H9 (cell line): ENCODE measurements around the gene YEATS4. TPM values are rescaled to one million over a fixed set of nuclear protein-coding genes. Genes with fewer than 3 reads are reported as not detected.

Experiments
- DNase-seq: peaks from one replicate; pipeline ENCODE4 v3.0.0-alpha.2; 2017
- H2AFZ ChIP-seq: one replicate; pipeline ENCODE4 v1.6.1; 2013; ENCODE audit warnings: mild to moderate bottlenecking, low read length, control low read depth, moderate library complexity
- H2AK5ac ChIP-seq: 2 replicates; pipeline ENCODE4 v1.6.1; 2013; ENCODE audit warnings: low read length, control low read depth, mixed read lengths; ENCODE audit not compliant: insufficient read length
- H2BK120ac ChIP-seq: one replicate; pipeline ENCODE4 v1.6.1; 2013; ENCODE audit warnings: low read depth, mild to moderate bottlenecking, low read length, control low read depth, inconsistent platforms; ENCODE audit not compliant: poor library complexity, severe bottlenecking
- H2BK12ac ChIP-seq: 2 replicates; pipeline ENCODE4 v1.6.1; 2013; ENCODE audit warnings: low read length, control low read depth, mixed read lengths, low read depth; ENCODE audit not compliant: insufficient read length
- H2BK15ac ChIP-seq: 2 replicates; pipeline ENCODE4 v1.6.1; 2013; ENCODE audit warnings: low read depth, low read length, control low read depth
- H2BK20ac ChIP-seq: one replicate; pipeline ENCODE4 v1.6.1; 2013; ENCODE audit warnings: low read depth, mild to moderate bottlenecking, low read length, control low read depth, inconsistent platforms; ENCODE audit not compliant: poor library complexity, severe bottlenecking
- H2BK5ac ChIP-seq: 2 replicates; pipeline ENCODE4 v1.6.1; 2013; ENCODE audit warnings: low read length, control low read depth, mixed read lengths; ENCODE audit not compliant: insufficient read length
- H3K14ac ChIP-seq: 2 replicates; pipeline ENCODE4 v1.6.1; 2013; ENCODE audit warnings: low read length, control low read depth; ENCODE audit not compliant: insufficient read depth
- H3K18ac ChIP-seq: 2 replicates; pipeline ENCODE4 v1.6.1; 2013; ENCODE audit warnings: low read depth, mild to moderate bottlenecking, mixed read lengths, low read length, control low read depth; ENCODE audit not compliant: insufficient read length
- H3K23ac ChIP-seq: 2 replicates; pipeline ENCODE4 v1.6.1; 2013; ENCODE audit warnings: low read length, control low read depth, mixed read lengths, low read depth; ENCODE audit not compliant: insufficient read length
- H3K23me2 ChIP-seq: 2 replicates; pipeline ENCODE4 v1.6.1; 2013; ENCODE audit warnings: low read depth, mild to moderate bottlenecking, mixed read lengths, low read length, control low read depth; ENCODE audit not compliant: insufficient read length, poor library complexity, severe bottlenecking
- H3K27ac ChIP-seq: 2 replicates; pipeline ENCODE4 v1.5.1; 2013; ENCODE audit warnings: low read length, control low read depth, mixed read lengths, low read depth; ENCODE audit not compliant: insufficient read length
- H3K27me3 ChIP-seq: 2 replicates; pipeline ENCODE4 v1.6.1; 2013; ENCODE audit warnings: low read length, control low read depth, inconsistent platforms; ENCODE audit not compliant: insufficient read depth
- H3K4ac ChIP-seq: 2 replicates; pipeline ENCODE4 v1.6.1; 2013; ENCODE audit warnings: low read depth, mild to moderate bottlenecking, control low read depth, inconsistent platforms, low read length, moderate library complexity
- H3K4me1 ChIP-seq: 2 replicates; pipeline ENCODE4 v1.6.1; 2013; ENCODE audit warnings: low read length, control low read depth, inconsistent platforms; ENCODE audit not compliant: insufficient read depth
- H3K4me2 ChIP-seq: 2 replicates; pipeline ENCODE4 v1.6.1; 2013; ENCODE audit warnings: low read length, control low read depth, mixed read lengths; ENCODE audit not compliant: insufficient read length, insufficient read depth
- H3K56ac ChIP-seq: 2 replicates; pipeline ENCODE4 v1.6.1; 2013; ENCODE audit warnings: low read depth, mild to moderate bottlenecking, mixed read lengths, low read length, control low read depth; ENCODE audit not compliant: insufficient read length
- H3K79me1 ChIP-seq: 2 replicates; pipeline ENCODE4 v1.6.1; 2013; ENCODE audit warnings: low read depth, mild to moderate bottlenecking, moderate library complexity, low read length, control low read depth, inconsistent platforms; ENCODE audit not compliant: insufficient read depth, poor library complexity, severe bottlenecking
- H3K79me2 ChIP-seq: 2 replicates; pipeline ENCODE4 v1.6.1; 2013; ENCODE audit warnings: low read length, control low read depth, inconsistent platforms; ENCODE audit not compliant: insufficient read depth
- H3K9ac ChIP-seq: 2 replicates; pipeline ENCODE4 v1.6.1; 2013; ENCODE audit warnings: low read length, control low read depth, mixed read lengths; ENCODE audit not compliant: insufficient read length; ENCODE audit errors: extremely low read depth
- H3K9me3 ChIP-seq: one replicate; pipeline ENCODE4 v1.6.1; 2013; ENCODE audit warnings: low read depth, low read length, inconsistent platforms; ENCODE audit not compliant: control insufficient read depth
- H3T11ph ChIP-seq: one replicate; pipeline ENCODE4 v1.6.1; 2013; ENCODE audit warnings: mild to moderate bottlenecking, low read length, control low read depth, inconsistent platforms
- H4K20me1 ChIP-seq: one replicate; pipeline ENCODE4 v1.6.1; 2013; ENCODE audit not compliant: control insufficient read depth, insufficient read length, insufficient read depth
- H4K5ac ChIP-seq: 2 replicates; pipeline ENCODE4 v1.6.1; 2013; ENCODE audit warnings: low read depth, mild to moderate bottlenecking, mixed read lengths, low read length, control low read depth; ENCODE audit not compliant: insufficient read length
- H4K8ac ChIP-seq: replicated peaks from 2 replicates; pipeline ENCODE4 v1.6.1; 2013; ENCODE audit warnings: low read length, control low read depth, mixed read lengths, low read depth; ENCODE audit not compliant: insufficient read length
- H4K91ac ChIP-seq: 2 replicates; pipeline ENCODE4 v1.6.1; 2013; ENCODE audit warnings: low read depth, mild to moderate bottlenecking, moderate library complexity, mixed read lengths, low read length, control low read depth; ENCODE audit not compliant: insufficient read length
- H3K27ac Mint-ChIP-seq, 3 experiments: 2 replicates in 2 of 3; 3 replicates in 1 of 3; pipeline ENCODE4 v1.8.0; 2020 to 2021; ENCODE audit warnings: mixed read lengths in 3 of 3, mild to moderate bottlenecking in 1 of 3, moderate library complexity in 1 of 3
- H3K27me3 Mint-ChIP-seq: 2 replicates; pipeline ENCODE4 v1.8.0; 2021; ENCODE audit warnings: low read depth, mild to moderate bottlenecking, moderate library complexity, mixed read lengths
- H3K36me3 Mint-ChIP-seq, 3 experiments: 2 replicates in 2 of 3; 3 replicates in 1 of 3; pipeline ENCODE4 v1.8.0; 2020 to 2021; ENCODE audit warnings: low read depth in 3 of 3, mixed read lengths in 3 of 3; ENCODE audit not compliant: insufficient read depth in 1 of 3
- H3K4me1 Mint-ChIP-seq, 2 experiments: 2 replicates each; pipeline ENCODE4 v1.8.0; 2020; ENCODE audit warnings: mixed read lengths in 2 of 2
- H3K4me3 Mint-ChIP-seq, 2 experiments: 2 replicates in 1 of 2; 3 replicates in 1 of 2; pipeline ENCODE4 v1.8.0; 2020 to 2021; ENCODE audit warnings: mild to moderate bottlenecking in 2 of 2, mixed read lengths in 2 of 2, moderate library complexity in 1 of 2
- H3K9me3 Mint-ChIP-seq, 2 experiments: 2 replicates in 1 of 2; 3 replicates in 1 of 2; pipeline ENCODE4 v1.8.0; 2020; ENCODE audit warnings: mild to moderate bottlenecking in 2 of 2, mixed read lengths in 2 of 2, moderate library complexity in 1 of 2
- CTCF ChIP-seq: fragments of 200-600 bp; sonication (generic); conservative IDR thresholded peaks from 3 replicates; pipeline ENCODE4 v1.8.0; 2021; ENCODE audit warnings: antibody characterized with exemption, mild to moderate bottlenecking
- WGBS: extraction: QIAGEN DNeasy Blood & Tissue Kit; methylation state at CpG from one replicate; pipeline ENCODE4 v1.1.7; 2013; ENCODE audit warnings: missing lambda C conversion rate, low lambda C conversion rate, mixed read lengths; ENCODE audit not compliant: insufficient read length; ENCODE audit errors: extremely low coverage; 5-methylcytosine and 5-hydroxymethylcytosine counted together
- total RNA-seq: library from RNA; stranded (reverse); gene quantifications from 2 replicates; pipeline ENCODE4 v1.2.1, GENCODE V29; 2021

Gene YEATS4
- total RNA-seq, 1 experiment from 2014 or later: 35.6 TPM

GRCh38 chr12:69354172-69354555 lies 5.4 kb upstream of the YEATS4 start:
- Mint-ChIP-seq H3K27me3 (no peaks in the 10 kb centered on the region), H3K4me3 (no peak overlapping the region), H3K4me1 (peaks cover 11 to 15% of the 10 kb centered on the region in 2 experiments), H3K27ac (peak overlapping the region in 1 of 3 experiments; percentile 15; a peak in 2 of 7 replicates), H3K36me3 (no peaks in the 10 kb centered on the region), H3K9me3 (no peaks in the 10 kb centered on the region; a peak in 1 of 5 replicates)
- no peak overlapping the region for H3K14ac ChIP-seq
- no peak overlapping the region for H3K9ac ChIP-seq
- no peak overlapping the region for H3K23ac ChIP-seq
- no peak for DNase-seq
- no peak overlapping the region for H3K56ac ChIP-seq
- H3K23me2 ChIP-seq: no peaks in the 10 kb centered on the region
- no peak overlapping the region for H3K18ac ChIP-seq
- H3K4me1 ChIP-seq: no peaks in the 10 kb centered on the region
- no peak overlapping the region for H3K4ac ChIP-seq
- H2AFZ ChIP-seq: peak overlapping the region; percentile 11
- no peaks in the 10 kb centered on the region for H3K79me2 ChIP-seq
- no CpG with 5 or more reads among the region's 1 CpG for WGBS
- H2BK5ac ChIP-seq: no peak overlapping the region
- H2BK20ac ChIP-seq: no peak overlapping the region
- no peak overlapping the region for H3K27ac ChIP-seq
- no peak for TF ChIP-seq CTCF
- H4K8ac ChIP-seq: no peak overlapping the region
- no peaks in the 10 kb centered on the region for H4K20me1 ChIP-seq
- no peak overlapping the region for H2AK5ac ChIP-seq
- H3T11ph ChIP-seq: no peak overlapping the region
- no peaks in the 10 kb centered on the region for H3K9me3 ChIP-seq
- H4K91ac ChIP-seq: no peak overlapping the region
- H3K79me1 ChIP-seq: no peaks in the 10 kb centered on the region
- H3K4me2 ChIP-seq: no peak overlapping the region
- H2BK12ac ChIP-seq: no peak overlapping the region
- no peak overlapping the region for H2BK120ac ChIP-seq
- H4K5ac ChIP-seq: no peak overlapping the region
- H3K27me3 ChIP-seq: no peaks in the 10 kb centered on the region
- H2BK15ac ChIP-seq: no peak overlapping the region
